OCI-LY1 (cell line): Measurements from ENCODE around the gene CDK5R2.

Experiments used
- H2AFZ ChIP-seq: fragments of 200-600 bp; sonication (generic), shearing (Covaris generic); 2 replicates; pipeline ENCODE4 v1.6.0; 2014; ENCODE audit warnings: antibody characterized with exemption, mild to moderate bottlenecking, low read length
- H3F3A ChIP-seq: fragments of 200-600 bp; sonication (generic), shearing (Covaris generic); 2 replicates; pipeline ENCODE4 v1.6.0; 2014; ENCODE audit warnings: mild to moderate bottlenecking, antibody characterized with exemption, low read length, moderate library complexity; ENCODE audit not compliant: insufficient read depth
- H3K27ac ChIP-seq: fragments of 200-600 bp; sonication (generic); 2 replicates; pipeline ENCODE4 v1.5.1; 2014; ENCODE audit warnings: low read length, mixed run types, mild to moderate bottlenecking, low read depth; ENCODE audit not compliant: poor library complexity, severe bottlenecking
- H3K27me3 ChIP-seq: fragments of 200-600 bp; sonication (generic); 2 replicates; pipeline ENCODE4 v1.6.0; 2014; ENCODE audit warnings: antibody characterized with exemption, mild to moderate bottlenecking, low read length, moderate library complexity; ENCODE audit not compliant: insufficient read depth
- H3K36me3 ChIP-seq: fragments of 200-600 bp; sonication (generic); 2 replicates; pipeline ENCODE4 v1.6.1; 2014; ENCODE audit warnings: mild to moderate bottlenecking, antibody characterized with exemption, low read length, moderate library complexity, mixed read lengths; ENCODE audit not compliant: insufficient read depth
- H3K4me1 ChIP-seq: fragments of 200-600 bp; sonication (generic); 2 replicates; pipeline ENCODE4 v1.5.1; 2014; ENCODE audit warnings: mild to moderate bottlenecking, low read length, moderate library complexity; ENCODE audit not compliant: insufficient read depth, severe bottlenecking
- H3K4me2 ChIP-seq: fragments of 200-600 bp; sonication (generic), shearing (Covaris generic); 2 replicates; pipeline ENCODE4 v1.6.1; 2014; ENCODE audit warnings: low read length
- H3K4me3 ChIP-seq: fragments of 200-600 bp; sonication (generic); 2 replicates; pipeline ENCODE4 v1.5.1; 2014; ENCODE audit warnings: low read length, low read depth, mild to moderate bottlenecking, mixed read lengths; ENCODE audit not compliant: poor library complexity, severe bottlenecking
- H3K79me2 ChIP-seq: fragments of 200-600 bp; shearing (Covaris generic); 2 replicates; pipeline ENCODE4 v1.6.1; 2016; ENCODE audit warnings: mixed run types, low read length, mixed read lengths; ENCODE audit not compliant: insufficient read depth
- H3K9ac ChIP-seq: fragments of 200-600 bp; sonication (generic), shearing (Covaris generic); 2 replicates; pipeline ENCODE4 v1.6.1; 2014; ENCODE audit warnings: mild to moderate bottlenecking, low read length, mixed read lengths
- H3K9me2 ChIP-seq: fragments of 200-600 bp; sonication (generic), shearing (Covaris generic); 2 replicates; pipeline ENCODE4 v1.6.1; 2014; ENCODE audit warnings: low read depth, mild to moderate bottlenecking, low read length, mixed read lengths
- H3K9me3 ChIP-seq: fragments of 200-600 bp; shearing (Covaris generic); 2 replicates; pipeline ENCODE4 v1.6.1; 2014; ENCODE audit warnings: low read length, mixed read lengths
- H4K20me1 ChIP-seq: fragments of 200-600 bp; sonication (generic), shearing (Covaris generic); 2 replicates; pipeline ENCODE4 v1.6.0; 2016; ENCODE audit warnings: mild to moderate bottlenecking, low read length; ENCODE audit not compliant: insufficient read depth
- EZH2 ChIP-seq: fragments of 200-600 bp; sonication (generic), shearing (Covaris generic); IDR thresholded peaks from 2 replicates; pipeline ENCODE4 v1.8.0; 2017; ENCODE audit warnings: borderline replicate concordance, mixed run types, mild to moderate bottlenecking, antibody characterized with exemption, low read length, moderate library complexity, mixed read lengths
- TF ChIP-seq, protein P1 (sequence below): fragments of 200-600 bp; sonication (generic), shearing (Covaris generic); IDR thresholded peaks from 2 replicates; pipeline ENCODE4 v1.5.1; 2017; ENCODE audit warnings: mild to moderate bottlenecking, antibody characterized with exemption, low read length, moderate library complexity, mixed read lengths

CDK5R2 gene

DNA sequence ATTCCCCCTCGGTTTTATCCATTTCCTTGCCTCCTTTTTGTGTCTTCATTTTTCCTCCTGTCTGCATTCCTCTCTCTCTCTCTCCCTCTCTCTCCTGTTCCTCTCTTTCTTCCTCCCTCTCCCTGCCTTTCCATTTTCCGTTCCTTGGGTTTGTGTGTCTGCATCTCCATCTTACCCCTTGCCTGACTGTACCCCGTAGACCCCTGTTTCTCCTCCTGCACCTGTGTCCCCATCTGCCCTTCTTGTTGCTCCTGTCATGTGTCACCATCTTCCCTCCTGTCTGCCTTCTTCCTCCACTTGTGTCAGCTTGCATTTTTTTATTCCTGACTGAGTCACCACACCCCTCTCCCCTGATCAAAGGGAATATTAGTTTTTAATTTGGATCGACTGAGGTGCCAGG is 1.8 kb downstream of the CDK5R2 start:
- Histone ChIP-seq H3K9me2 (no peaks in the 10 kb centered on the region), H3K4me1 (peaks cover 3% of the 10 kb centered on the region), H3K79me2 (no peaks in the 10 kb centered on the region), H4K20me1 (no peaks in the 10 kb centered on the region), H2AFZ (no peak overlapping the region), H3K27me3 (no peaks in the 10 kb centered on the region), H3K4me2 (no peak overlapping the region), H3F3A (no peaks in the 10 kb centered on the region), H3K9ac (no peak overlapping the region), H3K9me3 (no peaks in the 10 kb centered on the region), H3K36me3 (no peaks in the 10 kb centered on the region), H3K4me3 (no peak overlapping the region), H3K27ac (no peak overlapping the region)
- TF ChIP-seq, protein P1, sequence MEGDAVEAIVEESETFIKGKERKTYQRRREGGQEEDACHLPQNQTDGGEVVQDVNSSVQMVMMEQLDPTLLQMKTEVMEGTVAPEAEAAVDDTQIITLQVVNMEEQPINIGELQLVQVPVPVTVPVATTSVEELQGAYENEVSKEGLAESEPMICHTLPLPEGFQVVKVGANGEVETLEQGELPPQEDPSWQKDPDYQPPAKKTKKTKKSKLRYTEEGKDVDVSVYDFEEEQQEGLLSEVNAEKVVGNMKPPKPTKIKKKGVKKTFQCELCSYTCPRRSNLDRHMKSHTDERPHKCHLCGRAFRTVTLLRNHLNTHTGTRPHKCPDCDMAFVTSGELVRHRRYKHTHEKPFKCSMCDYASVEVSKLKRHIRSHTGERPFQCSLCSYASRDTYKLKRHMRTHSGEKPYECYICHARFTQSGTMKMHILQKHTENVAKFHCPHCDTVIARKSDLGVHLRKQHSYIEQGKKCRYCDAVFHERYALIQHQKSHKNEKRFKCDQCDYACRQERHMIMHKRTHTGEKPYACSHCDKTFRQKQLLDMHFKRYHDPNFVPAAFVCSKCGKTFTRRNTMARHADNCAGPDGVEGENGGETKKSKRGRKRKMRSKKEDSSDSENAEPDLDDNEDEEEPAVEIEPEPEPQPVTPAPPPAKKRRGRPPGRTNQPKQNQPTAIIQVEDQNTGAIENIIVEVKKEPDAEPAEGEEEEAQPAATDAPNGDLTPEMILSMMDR, result no peak
- TF ChIP-seq EZH2, result no peak

DNA sequence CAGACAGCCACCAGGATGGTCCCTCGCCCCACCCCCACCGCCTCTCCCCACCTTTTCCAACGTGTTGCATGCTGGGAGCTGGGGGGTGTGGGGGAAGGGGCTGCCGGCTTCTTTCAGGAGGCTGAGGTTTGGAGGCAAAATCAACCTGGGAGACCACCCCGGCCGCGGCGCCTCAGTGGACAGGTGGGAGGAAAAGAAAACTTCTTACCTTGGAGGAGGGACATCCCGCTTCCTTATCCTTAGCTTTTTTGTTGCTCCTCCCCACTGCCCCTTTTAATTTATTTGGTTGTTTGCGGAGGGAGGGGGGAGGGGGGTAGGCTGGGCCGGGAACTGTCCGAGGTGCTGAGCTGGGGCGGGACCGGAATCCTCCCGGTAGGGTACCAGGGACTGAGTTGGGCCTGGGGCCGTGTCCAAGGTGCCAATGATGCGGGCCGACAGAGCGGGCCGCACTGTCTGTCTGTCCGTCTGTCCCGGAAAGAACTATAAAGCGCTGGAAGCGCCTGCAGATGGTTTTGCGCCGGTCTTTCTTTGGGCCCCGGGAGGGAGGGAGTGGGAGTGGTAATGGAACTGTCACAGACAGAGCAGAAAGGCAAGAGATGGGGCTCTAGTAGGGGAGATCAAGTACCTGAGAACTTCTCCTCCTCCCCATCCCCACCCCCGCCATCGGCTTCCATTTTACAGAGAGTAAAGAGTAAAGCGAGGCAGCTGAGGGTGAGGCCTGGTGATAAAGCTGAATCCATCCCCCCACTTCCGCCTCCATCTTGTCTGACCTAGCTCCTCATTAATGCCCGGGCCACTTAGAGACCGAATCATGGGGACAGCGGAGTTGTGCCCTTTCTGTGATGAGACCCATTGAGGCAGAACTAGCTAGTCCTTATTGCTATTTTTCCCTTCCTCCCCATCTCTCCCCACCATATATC is 2.4 kb downstream of the CDK5R2 start:
- Histone ChIP-seq H3K27me3 (no peaks in the 10 kb centered on the region), H3K79me2 (no peaks in the 10 kb centered on the region), H2AFZ (no peak overlapping the region), H3K4me1 (peaks cover 3% of the 10 kb centered on the region), H3K27ac (no peak overlapping the region), H3K9ac (no peak overlapping the region), H4K20me1 (no peaks in the 10 kb centered on the region), H3K9me3 (no peaks in the 10 kb centered on the region), H3K4me3 (no peak overlapping the region), H3K4me2 (no peak overlapping the region), H3K9me2 (no peaks in the 10 kb centered on the region), H3F3A (no peaks in the 10 kb centered on the region), H3K36me3 (no peaks in the 10 kb centered on the region)
- TF ChIP-seq EZH2, result no peak
- TF ChIP-seq, protein P1, result no peak

DNA sequence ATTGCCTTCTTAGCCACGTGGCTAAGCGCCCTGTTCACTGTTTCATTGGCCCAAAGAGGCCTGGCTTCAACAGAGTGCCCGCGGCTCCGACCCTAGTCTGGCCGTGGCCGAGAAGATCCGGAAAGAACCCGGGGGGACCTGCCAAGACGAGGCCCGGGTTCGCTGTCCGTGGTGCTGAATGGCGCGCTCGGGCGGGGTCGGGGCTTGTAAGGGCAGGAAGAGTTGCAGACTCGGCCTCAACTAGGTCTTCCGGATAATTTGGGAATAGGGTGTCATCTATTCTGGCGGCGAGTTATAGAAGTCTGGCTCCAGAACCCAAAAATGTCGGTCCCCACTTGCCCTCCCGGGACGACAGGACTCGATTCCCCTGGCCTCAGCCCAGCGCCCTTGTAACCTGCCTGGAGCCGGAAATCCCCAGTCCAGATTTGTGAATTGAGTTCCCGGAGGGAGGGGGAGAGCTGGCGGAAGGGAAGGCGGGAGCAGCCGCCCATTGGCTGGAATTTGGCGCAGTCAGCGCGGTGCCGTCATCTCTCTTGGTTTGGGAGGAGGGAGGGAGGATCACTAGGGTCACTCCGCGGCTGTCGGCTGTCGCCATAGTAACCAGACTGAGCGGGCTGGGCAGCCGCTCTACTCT is 3.5 kb downstream of the CDK5R2 start:
- TF ChIP-seq EZH2, result no peak
- TF ChIP-seq, protein P1, result no peak
- Histone ChIP-seq H3K79me2 (no peaks in the 10 kb centered on the region), H3K9ac (no peak overlapping the region), H3K36me3 (no peaks in the 10 kb centered on the region), H3K9me2 (no peaks in the 10 kb centered on the region), H3K27me3 (no peaks in the 10 kb centered on the region), H3K27ac (no peak overlapping the region), H3F3A (no peaks in the 10 kb centered on the region), H3K4me3 (no peak overlapping the region), H3K4me1 (peaks cover 3% of the 10 kb centered on the region), H3K9me3 (no peaks in the 10 kb centered on the region), H2AFZ (no peak overlapping the region), H3K4me2 (no peak overlapping the region), H4K20me1 (no peaks in the 10 kb centered on the region)
